NCI-H2107 (cell line): ENCODE data around the gene DRAM1.
"Not testable (repeated sequence)": the region's sequence is repeated elsewhere in the genome, so short reads cannot be mapped to it uniquely, and the experiment has no call there.

Source experiments
- DNase-seq: peaks from one replicate; lab custom pipeline; 2025; lab: John Stamatoyannopoulos, UW

Gene DRAM1

DNA sequence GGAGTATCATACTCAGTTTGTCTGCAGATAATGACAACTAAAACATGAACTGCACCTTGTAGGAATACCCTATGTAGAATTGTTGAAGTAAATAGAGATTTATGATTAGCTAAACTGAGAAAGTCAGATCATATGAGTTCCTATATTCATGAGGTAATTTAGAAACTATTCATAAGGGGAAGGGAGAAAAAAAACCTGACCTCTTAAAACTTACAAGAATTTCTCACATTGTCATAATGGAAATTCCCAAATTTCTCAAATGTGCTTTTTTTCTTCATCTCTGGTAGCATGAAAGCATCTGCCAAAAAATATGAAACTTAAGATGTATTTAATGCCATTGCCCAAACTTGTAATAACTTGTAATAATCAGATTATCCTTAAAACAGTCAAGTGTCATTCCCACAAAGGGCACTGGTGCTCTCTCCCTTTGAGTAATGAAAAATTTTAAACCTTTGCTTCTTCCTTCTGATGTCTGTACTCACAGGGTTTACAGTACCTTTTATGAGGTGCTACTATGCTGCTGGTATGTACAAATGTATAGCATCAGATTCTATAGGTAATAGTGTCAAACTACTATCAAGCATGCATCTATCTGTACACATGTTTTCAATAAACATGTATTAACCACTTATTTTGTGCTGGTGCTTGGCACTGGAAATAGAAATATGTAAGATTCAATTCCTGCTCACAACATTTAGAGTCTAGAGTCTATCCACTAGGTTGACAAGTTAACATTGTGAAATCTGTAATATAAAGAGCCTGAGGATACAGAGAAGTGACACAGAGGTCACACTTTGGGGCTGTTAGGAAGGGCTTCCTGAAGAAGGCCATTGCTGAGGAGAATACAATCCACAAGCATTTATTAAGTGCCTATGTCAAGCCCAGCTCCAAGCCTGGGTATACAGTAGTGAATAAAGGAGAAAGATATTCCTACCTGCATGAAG is 17.4 kb upstream of the DRAM1 start:
- DNase-seq: no peak

DNA sequence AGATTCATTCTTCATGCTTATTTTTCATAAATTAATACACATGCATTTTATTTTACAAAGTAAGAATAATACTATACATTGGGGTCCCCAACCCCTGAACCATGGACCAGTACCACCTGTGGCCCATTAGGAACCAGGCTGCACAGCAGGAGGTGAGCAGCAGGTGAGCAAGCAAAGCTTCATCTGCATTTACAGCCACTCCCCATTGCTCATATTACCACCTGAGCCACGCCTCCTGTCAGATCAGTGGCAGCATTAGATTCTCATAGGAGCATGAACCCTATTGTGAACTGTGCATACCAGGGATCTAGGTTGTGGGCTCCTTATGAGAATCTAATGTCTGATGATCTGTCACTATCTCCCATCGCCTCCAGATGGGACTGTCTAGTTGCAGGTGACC is 15.7 kb upstream of the DRAM1 start:
- DNase-seq: not testable (repeated sequence)

DNA sequence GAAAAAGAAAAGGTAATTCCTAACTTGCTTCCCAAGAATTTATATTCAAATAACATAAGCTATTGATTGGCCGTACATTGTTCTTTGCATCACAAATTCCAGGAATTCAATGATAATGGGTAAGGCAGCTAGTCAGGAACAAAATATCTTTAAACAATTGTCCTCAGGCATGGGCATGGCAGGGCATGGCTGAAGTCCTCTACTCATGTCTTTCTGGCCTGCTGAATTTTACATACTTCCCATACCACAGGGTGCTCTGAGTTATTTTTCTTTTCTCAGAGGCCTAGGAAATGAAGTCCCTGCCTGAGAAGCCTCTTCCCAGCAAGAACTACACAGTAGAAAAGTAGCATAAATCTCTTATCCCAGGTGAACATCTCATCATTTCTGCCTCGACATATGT is 15.1 kb upstream of the DRAM1 start:
- DNase-seq: no peak

DNA sequence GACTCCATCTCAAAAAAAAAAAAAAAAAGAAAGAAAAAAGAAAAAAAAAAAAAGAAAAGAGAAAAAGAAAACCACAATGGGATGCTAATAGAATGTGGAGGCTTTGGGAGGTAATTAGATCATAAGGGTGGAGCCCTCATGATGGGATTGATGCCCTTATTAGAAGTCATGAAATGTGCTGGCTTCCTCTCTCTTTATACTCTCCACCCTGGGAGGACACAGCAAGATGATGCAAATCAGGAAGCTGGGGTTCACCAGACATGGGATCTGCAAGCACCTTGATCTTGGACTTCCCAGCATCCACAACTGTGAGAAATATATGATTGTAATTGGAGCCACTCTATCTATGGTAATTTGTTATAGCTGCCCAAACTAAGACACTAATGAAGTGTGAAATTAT is 13.4 kb upstream of the DRAM1 start:
- DNase-seq: no peak

DNA sequence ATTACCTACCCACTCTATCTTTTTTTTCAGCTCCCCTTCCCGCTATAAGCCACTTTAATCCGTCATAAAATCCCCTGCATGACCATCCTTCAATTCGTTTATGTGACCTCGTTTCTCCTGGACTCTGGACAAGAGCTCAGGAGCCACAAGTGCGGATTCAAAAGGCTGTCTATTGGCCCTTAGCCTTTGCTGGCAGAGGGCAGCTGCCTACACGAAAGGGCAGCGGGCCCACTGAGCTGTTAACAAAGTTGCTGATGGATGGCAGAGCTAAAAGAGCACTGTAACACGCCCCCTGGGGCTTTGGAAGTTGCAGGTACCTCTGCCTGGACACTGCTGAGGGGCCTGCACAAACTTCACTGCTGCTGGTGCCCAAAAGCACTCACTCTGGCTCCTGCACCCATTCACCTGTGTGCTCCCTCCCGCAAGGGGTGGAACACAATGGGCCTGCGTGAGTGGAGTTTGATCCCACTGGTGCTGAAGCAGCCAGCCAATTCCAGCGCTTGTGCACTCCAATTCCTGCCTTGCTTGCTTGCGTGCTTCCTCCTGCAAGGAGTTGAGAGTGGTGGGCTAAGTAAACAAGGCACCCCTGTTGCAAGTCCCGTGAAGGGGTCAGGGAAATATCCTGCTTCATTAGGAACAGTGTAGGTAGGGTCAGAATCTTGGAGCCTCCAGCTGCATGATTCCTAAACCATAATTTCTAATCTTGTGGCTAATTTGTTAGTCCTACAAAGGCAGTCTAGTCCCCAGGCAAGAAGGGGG is 10.6 kb upstream of the DRAM1 start:
- DNase-seq: no peak

DNA sequence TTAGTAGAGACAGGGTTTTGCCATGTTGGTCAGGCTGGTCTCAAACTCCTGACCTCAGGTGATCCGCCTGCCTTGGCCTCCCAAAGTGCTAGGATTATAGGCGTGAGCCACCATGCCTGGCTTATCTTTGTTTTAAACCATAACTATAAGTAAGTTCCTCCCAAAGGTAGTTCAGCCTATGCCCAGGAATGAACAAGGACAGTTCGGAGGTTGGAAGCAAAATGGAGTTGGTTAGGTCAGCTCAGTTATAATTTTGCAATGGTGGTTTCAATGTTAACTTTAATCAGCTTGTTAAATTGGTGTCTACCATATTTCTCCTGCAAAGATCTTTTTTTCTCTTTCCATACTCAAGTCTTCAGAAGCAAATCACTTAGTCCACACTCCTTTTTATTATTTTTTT is 9.8 kb upstream of the DRAM1 start:
- not testable (repeated sequence) for DNase-seq

DNA sequence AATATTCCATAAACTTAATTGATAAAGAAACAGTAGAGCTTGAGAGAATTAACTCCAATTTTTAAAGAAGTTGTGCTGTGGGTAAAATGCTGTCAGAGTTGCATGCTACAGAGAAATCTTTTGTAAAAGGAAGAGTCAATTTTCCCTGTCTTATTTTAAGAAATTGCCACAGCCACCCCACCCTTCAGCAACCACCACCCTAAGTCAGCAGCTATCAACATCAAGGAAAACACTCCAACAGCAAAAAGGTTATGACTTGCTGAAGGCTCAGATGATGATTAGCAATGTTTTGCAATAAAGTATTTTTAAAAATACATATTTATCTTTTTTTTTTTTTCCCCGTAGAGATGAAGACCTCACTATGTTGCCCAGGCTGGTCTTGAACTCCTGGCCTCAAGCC is 6.5 kb upstream of the DRAM1 start:
- DNase-seq: no peak

DNA sequence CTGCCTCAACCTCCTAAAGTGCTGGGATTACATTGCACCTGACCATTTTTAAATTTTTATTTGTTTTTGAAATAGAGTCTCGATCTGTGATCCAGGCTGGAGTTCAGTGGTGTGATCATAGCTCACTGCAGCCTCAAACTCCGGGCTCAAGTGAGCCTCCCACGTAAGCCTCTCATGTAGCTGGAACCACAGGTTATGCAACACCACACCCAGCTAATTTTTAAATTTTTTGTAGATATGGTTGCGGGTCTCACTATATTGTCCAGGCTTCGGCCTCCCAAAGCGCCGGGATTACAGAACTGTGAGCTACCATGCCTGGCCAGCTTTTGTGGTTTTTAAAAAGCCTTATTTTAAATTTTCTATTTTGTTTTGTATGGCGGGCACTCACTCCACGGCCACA is 2.2 kb upstream of the DRAM1 start:
- no peak for DNase-seq

DNA sequence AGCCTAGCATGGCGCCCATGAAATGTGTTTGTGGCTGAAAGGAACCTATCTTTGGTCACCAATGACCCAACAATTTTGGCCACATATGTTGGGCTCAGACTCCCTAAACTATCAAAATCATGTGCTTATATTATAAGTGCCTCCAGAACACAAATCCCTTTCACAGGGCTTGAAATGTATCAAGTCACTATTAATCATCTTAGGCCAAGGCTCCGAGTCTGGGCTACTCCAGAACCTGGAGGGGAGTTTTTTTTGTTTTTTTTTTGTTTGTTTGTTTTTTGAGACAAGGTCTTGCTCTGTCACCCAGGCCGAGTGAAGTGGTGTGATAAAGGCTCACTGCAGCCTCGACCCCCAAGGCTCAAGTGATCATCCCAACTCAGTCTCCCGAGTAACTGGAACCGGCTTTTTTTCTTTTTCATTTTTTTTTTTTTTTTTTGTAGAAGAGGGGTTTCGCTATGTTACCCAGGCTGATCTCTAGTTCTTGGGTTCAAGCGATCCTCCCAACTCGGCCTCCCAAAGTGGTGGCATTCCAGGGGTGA is 989 bp upstream of the DRAM1 start:
- DNase-seq: no peak

DNA sequence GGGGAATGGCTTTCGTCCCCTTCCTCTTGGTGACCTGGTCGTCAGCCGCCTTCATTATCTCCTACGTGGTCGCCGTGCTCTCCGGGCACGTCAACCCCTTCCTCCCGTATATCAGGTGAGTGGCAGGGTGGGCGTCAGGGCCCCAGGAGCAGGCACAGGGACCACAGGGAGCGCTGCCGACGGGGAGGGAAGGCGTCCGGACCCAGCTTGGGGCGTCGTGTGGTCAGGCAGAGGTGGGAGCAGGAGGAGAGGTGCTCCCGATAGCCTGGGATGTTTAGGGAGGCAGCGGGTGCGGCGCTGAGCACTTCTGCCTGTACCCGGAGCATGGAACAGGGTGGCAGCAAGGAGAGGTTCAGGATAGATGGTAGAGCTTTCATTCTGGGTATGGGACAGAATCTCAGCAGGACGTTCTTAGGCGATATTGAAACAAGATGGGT is 444 bp downstream of the DRAM1 start:
- DNase-seq: no peak

DNA sequence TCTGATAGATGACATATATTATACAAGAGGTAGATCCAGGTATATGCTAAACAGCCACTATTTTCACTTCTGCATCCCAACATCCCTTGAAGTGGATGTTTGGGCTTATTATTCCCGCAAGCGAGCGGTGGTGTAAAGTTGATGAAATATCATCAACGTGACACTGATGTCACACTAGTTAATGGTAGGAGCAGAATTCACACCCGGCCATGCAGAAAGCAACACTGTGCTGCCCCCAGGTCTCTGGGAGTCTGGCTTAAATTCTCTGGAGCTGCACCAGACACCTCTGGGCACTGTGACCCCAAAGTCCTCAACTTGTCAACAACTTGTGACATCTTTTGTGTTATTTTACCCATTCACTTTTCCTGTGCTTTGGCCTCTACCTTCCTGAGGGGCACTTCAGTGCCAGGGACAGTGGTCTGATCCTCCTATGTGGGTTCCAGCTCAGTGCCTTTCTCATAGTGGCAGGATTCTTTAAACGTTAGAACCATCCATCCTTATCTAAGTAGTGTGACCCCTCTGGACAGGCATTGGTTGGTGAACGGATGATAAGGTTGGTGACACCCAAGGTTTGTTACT is 952 bp downstream of the DRAM1 start:
- DNase-seq: no peak

DNA sequence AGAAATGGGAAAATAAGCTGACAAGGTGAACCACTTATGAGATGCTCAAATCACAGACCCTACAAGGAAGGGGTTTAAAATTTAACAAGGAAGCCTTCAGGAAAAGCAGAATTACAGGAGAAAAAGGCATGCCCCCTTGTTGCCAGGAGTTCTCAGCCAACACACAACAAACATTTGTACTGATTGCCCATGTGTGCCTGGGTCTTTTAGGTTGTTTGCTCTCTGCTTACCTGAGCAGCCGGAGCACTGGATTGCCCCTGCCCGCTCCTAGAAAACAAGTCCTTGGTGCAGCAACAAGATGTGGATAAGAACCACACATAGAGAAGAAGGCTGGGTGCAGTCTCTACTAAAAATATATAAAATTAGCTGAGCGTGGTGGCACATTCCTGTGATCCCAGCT is 3.4 kb downstream of the DRAM1 start:
- no peak for DNase-seq

DNA sequence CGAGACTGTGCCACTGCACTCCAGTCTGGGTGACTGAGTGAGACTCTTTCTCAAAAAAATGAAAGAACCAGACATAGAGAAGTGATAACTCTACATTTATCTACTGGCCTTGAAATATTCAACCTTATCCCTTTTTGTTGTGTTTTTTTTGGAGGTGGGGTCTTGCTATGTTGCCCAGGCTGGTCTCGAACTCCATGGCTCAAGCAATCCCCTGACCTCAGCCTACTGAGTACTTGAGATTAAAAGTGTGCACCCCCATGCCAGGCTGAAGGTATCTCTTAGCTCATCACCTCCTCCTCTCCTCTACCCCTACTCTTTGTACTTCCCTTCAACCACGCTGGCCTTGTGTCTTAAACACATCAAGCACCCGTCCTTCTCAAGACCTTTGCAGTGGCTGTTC is 3.8 kb downstream of the DRAM1 start:
- DNase-seq: no peak

DNA sequence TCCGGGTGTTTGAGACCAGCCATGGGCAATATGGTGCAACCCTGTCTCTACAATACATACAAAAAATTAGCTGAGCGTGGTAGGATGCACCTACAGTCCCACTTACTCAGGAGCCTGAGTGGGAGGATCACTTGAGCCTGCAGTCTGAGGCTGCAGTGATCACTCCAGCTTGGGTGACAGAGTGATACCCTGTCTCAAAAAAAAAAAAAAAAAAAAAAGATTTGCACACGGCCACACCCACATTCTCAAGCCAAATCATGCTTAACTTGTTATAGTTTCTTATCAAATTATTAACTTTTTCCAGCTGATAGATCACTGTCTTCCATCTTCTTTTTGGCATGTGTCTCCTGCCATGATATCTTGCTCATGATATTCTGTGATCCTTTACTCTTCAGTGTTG is 6.8 kb downstream of the DRAM1 start:
- DNase-seq: no peak

DNA sequence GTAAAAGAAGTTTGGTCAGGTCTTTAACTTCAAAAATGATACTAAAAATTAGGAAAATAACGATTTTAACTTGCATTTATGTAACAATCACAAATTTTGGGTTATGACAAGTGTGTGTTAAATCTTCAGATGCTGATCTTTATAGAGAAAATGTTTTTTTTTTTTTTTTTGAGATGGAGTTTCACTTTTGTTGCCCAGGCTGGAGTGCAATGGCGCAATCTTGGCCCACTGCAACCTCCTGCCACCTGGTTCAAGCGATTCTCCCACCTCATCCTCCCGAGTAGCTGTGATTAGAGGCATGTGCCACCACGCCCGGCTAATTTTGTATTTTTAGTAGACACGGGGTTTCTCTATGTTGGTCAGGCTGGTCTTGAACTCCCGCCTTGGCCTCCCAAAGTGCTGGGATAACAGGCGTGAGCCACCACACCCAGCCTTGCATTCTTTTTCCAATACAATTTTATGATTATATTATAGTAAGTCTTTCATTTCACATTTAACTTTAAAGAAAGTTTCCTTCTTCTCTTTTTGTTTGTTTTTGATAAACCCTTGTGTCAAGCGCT is 7.5 kb downstream of the DRAM1 start:
- DNase-seq: not testable (repeated sequence)

DNA sequence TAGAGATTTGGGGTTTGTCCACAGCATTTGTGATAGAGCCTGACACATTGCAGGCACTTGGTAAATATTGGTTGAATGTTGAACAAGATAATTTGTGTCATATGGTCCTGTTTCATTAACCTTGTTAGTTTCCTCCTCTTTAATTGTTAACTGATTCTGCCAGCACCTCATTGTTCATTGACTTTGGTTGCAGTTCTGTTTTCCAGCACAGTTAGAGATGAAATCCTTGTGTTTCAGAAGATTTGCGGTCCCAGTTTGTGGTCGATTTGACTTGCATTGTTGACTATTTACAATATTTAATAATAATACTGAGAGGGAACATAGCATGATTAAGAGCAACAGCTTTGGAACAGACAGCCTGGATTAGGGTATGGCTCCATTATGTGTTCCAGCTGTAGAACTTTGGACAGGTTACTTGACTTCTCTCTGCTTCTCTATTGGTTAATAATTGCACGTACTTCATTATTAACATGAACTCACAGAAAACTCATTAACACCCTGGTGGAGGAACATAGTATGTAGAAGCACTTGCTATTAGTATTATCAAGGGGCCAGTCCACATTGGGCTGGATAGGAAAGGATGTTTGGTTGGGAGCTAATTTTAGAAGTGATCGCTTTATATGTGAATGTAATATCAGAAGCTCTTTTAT is 8.7 kb downstream of the DRAM1 start:
- DNase-seq: no peak

DNA sequence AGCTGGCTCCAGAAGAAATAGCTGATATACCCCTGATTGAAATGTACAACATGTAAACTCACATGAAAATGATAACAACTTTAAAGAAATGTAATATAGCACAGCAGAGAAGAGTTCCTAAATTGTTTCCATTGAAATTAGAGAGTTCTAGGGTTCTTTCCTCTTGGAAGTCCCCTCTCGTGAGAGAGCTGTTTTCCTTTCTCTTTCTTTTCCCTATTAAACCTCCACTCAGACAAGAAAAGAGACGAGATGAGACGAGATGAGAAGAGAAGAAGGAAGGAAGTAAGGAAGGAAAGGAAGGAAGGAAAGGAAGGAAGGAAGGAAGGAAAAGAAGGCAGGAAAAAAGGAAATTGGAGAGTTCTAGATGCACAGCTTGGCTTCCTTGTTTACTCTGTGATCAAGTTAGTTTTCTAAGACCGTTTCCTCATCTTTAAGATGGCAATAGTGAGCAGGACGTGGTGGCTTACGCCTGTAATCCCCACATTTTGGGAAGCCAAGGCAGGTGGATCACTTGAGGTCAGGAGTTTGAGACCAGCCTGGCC is 11.9 kb downstream of the DRAM1 start:
- no peak for DNase-seq

DNA sequence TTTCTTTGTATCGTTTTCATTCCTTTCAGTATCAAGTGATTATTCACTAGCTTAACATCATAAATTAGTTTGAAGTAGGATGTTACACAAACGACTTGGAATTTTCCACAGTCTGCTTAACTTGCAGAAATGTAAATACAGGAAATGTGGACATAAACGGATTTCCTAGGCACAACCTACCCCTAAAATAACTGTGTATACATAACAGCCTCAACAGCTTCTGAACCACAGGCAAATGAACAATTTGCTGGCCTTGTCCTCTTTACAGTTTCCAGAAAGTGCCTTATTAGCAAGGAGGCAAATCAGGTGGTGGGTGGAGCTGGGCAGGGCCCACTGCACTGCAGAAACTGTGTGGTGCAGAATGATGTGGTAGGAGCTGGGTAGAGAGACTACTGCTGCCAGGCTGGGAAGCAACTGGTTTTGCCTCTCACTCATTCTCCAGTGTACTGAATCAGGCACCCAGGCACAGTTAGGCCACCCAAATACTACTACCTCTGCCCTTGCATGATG is 14.1 kb downstream of the DRAM1 start:
- no peak for DNase-seq

DNA sequence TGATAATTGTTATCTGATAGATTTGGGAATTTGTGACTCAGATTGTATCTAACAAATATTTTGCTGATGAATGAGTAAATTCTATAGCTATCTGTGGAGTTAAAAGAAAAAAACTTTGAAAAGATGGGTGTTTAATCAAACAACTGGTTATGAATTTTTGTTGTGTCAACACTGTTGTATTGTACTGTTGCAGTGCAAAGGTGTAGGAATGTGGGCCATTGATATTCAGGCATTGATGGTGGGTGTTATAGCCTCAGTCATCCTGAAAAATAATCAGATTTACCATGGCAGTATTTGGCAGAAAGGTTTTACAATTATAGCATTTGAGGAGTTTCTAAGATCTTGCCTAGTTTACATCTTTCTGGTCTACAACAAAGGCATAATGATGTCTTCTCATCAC is 15.4 kb downstream of the DRAM1 start:
- DNase-seq: no peak

DNA sequence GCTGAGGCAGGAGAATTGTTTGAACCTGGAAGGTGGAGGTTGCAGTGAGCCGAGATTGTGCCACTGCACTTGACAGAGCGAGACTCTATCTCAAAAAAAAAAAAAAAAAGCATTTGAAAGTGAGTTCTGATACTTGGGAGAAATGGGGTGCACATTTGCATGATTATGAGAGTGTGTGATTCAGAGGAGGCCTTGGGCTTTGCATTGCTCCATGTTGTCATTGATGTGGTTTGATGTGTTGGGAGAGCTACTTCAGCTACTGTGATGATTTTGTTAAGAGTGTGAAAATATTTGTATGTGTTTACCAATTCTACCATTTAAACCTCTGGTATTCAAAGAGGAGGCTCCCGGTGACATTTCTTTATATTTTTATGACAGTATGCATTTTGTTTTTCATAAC is 24.4 kb downstream of the DRAM1 start:
- DNase-seq: no peak

DNA sequence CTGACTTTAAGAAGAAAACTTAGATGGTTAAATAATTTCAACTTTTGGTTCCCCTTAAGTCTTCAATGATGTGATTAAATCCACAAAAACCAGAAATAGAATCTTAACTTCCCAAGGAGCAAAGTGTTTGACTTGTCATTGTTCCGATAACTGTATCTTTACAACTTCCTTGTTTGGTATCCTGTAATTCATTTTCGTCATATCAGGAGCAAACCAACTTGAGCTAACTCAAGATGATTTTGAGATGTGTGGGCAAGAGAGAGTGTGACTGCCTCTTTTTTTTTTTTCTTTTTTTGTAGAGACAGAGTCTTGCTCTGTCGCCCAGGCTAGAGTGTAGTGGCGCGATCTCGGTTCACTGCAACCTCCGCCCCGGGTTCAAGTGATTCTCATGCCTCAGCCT is 25.3 kb downstream of the DRAM1 start:
- no peak for DNase-seq
